IMR-90 (cell line): ENCODE results near the gene ABCA7. TPM values are rescaled to one million over a fixed set of nuclear protein-coding genes. Genes with fewer than 3 reads are reported as not detected.
A peak's percentile ranks its signal among the peaks of the same experiment; 100 is the strongest.

ENCODE experiments used
- ATAC-seq: fragments of 200-7000 bp; cut with Tn5 transposase; 2 replicates; pipeline ENCODE4 v1.9.1; 2020; ENCODE audit warnings: low read depth, mild to moderate bottlenecking, moderate library complexity
- BruUV-seq: library from RNA; stranded (reverse); fragments of 400-500 nt; replicated peaks from 2 replicates; lab custom pipeline; 2021; lab: Mats Ljungman, UMichigan
- CTCF ChIA-PET: fragments of 300-600 bp; formaldehyde crosslinking; extraction: SDS; loops from one replicate; lab custom pipeline; 2021; ENCODE audit warnings: antibody characterized with exemption; lab: Yijun Ruan, JAX
- POLR2A ChIA-PET: fragments of 300-600 bp; sonication (Branson Sonifier 250); formaldehyde crosslinking; loops from one replicate; lab custom pipeline; 2022; ENCODE audit warnings: antibody characterized with exemption; ENCODE audit not compliant: unreplicated experiment; lab: Charles Lee
- DNase-seq: peaks from one replicate; pipeline ENCODE4 v3.0.0; 2013
- H2AFZ ChIP-seq: replicated peaks from 2 replicates; pipeline ENCODE3; 2013; ENCODE audit warnings: low read length, mild to moderate bottlenecking; ENCODE audit not compliant: poor library complexity
- H2AK5ac ChIP-seq: 2 replicates; pipeline ENCODE4 v1.6.1; 2013; ENCODE audit warnings: low read depth, low read length, inconsistent platforms
- H2AK9ac ChIP-seq: replicated peaks from 2 replicates; pipeline ENCODE3; 2013; ENCODE audit warnings: mild to moderate bottlenecking, low read depth, low read length, moderate library complexity; ENCODE audit not compliant: poor library complexity
- H2BK120ac ChIP-seq: 2 replicates; pipeline ENCODE4 v1.6.1; 2013; ENCODE audit warnings: low read depth, low read length, inconsistent platforms
- H2BK15ac ChIP-seq: 3 replicates; pipeline ENCODE4 v1.6.1; 2013; ENCODE audit warnings: low read depth, low read length, inconsistent platforms
- H2BK20ac ChIP-seq: 2 replicates; pipeline ENCODE4 v1.6.1; 2013; ENCODE audit warnings: low read depth, mild to moderate bottlenecking, inconsistent platforms, low read length, moderate library complexity
- H2BK5ac ChIP-seq: 2 replicates; pipeline ENCODE4 v1.6.1; 2013; ENCODE audit warnings: mild to moderate bottlenecking, low read depth, low read length, inconsistent platforms; ENCODE audit not compliant: poor library complexity, severe bottlenecking
- H3K14ac ChIP-seq: replicated peaks from 2 replicates; pipeline ENCODE4 v1.6.1; 2013; ENCODE audit warnings: low read depth, low read length, inconsistent platforms
- H3K18ac ChIP-seq: 2 replicates; pipeline ENCODE4 v1.6.1; 2013; ENCODE audit warnings: low read depth, low read length, control low read depth
- H3K23ac ChIP-seq: 2 replicates; pipeline ENCODE4 v1.6.1; 2013; ENCODE audit warnings: low read depth, low read length, inconsistent platforms
- H3K27ac ChIP-seq: 2 replicates; pipeline ENCODE4 v1.5.1; 2013; ENCODE audit warnings: mild to moderate bottlenecking, control low read depth, low read length; ENCODE audit not compliant: insufficient read depth
- H3K27me3 ChIP-seq: 2 replicates; pipeline ENCODE4 v1.6.1; 2013; ENCODE audit warnings: low read length; ENCODE audit not compliant: control insufficient read depth, insufficient read depth
- H3K36me3 ChIP-seq: 2 replicates; pipeline ENCODE4 v1.6.1; 2013; ENCODE audit warnings: low read length, mixed read lengths; ENCODE audit not compliant: control insufficient read depth, insufficient read depth
- H3K4ac ChIP-seq: 2 replicates; pipeline ENCODE4 v1.6.1; 2013; ENCODE audit warnings: low read depth, low read length, inconsistent platforms
- H3K4me1 ChIP-seq: 2 replicates; pipeline ENCODE4 v1.6.1; 2013; ENCODE audit warnings: low read length, mixed read lengths; ENCODE audit not compliant: control insufficient read depth, insufficient read depth
- H3K4me2 ChIP-seq: 2 replicates; pipeline ENCODE4 v1.6.1; 2013; ENCODE audit warnings: low read depth, mild to moderate bottlenecking, control low read depth, low read length, moderate library complexity
- H3K4me3 ChIP-seq: 2 replicates; pipeline ENCODE4 v1.5.1; 2013; ENCODE audit warnings: low read depth, mild to moderate bottlenecking, control low read depth, low read length, moderate library complexity; ENCODE audit not compliant: insufficient read depth
- H3K56ac ChIP-seq: 2 replicates; pipeline ENCODE4 v1.6.1; 2013; ENCODE audit warnings: low read length, inconsistent platforms; ENCODE audit not compliant: insufficient read depth; ENCODE audit errors: extremely low read depth
- H3K79me1 ChIP-seq, 2 experiments: 2 replicates each; pipeline ENCODE4 v1.6.1; 2013; ENCODE audit warnings: low read length in 2 of 2, inconsistent platforms in 1 of 2, low read depth in 1 of 2
- H3K9ac ChIP-seq: 2 replicates; pipeline ENCODE4 v1.6.1; 2013; ENCODE audit warnings: low read depth, low read length, control low read depth
- H3K9me1 ChIP-seq: 2 replicates; pipeline ENCODE4 v1.6.1; 2013; ENCODE audit warnings: low read length, inconsistent platforms; ENCODE audit not compliant: insufficient read depth
- H3K9me3 ChIP-seq: 2 replicates; pipeline ENCODE4 v1.6.1; 2013; ENCODE audit warnings: low read length; ENCODE audit not compliant: control insufficient read depth, insufficient read depth
- H4K20me1 ChIP-seq: 2 replicates; pipeline ENCODE4 v1.6.1; 2013; ENCODE audit warnings: low read length, inconsistent platforms; ENCODE audit not compliant: insufficient read depth
- H4K5ac ChIP-seq: 2 replicates; pipeline ENCODE4 v1.6.1; 2013; ENCODE audit warnings: mild to moderate bottlenecking, low read depth, low read length, control low read depth
- H4K8ac ChIP-seq, 2 experiments: 2 replicates each; pipeline ENCODE4 v1.6.1; 2013; ENCODE audit warnings: low read depth in 2 of 2, low read length in 2 of 2, control low read depth in 1 of 2, inconsistent platforms in 1 of 2
- H4K91ac ChIP-seq: 2 replicates; pipeline ENCODE4 v1.6.1; 2013; ENCODE audit warnings: low read depth, low read length, inconsistent platforms; ENCODE audit not compliant: insufficient read depth
- BHLHE40 ChIP-seq: fragments of 150-350 bp; IDR thresholded peaks from 2 replicates; pipeline ENCODE4 v1.6.1; 2016; ENCODE audit warnings: mild to moderate bottlenecking, low read depth, low read length
- CEBPB ChIP-seq: IDR thresholded peaks from 2 replicates; pipeline ENCODE4 v1.6.1; 2012; ENCODE audit warnings: low read depth, low read length, improper control_type of control experiment
- CHD1 ChIP-seq: IDR thresholded peaks from 2 replicates; pipeline ENCODE4 v1.6.1; 2012; ENCODE audit warnings: low read depth, low read length, improper control_type of control experiment
- FOS ChIP-seq: fragments of 150-350 bp; IDR thresholded peaks from 2 replicates; pipeline ENCODE4 v1.6.1; 2016; ENCODE audit warnings: low read depth, low read length
- MAFK ChIP-seq: IDR thresholded peaks from 2 replicates; pipeline ENCODE4 v1.6.1; 2012; ENCODE audit warnings: low read depth, low read length, improper control_type of control experiment
- MAZ ChIP-seq: IDR thresholded peaks from 2 replicates; pipeline ENCODE4 v1.6.1; 2012; ENCODE audit warnings: low read depth, mild to moderate bottlenecking, low read length, improper control_type of control experiment, moderate library complexity, borderline replicate concordance
- MXI1 ChIP-seq: IDR thresholded peaks from 2 replicates; pipeline ENCODE4 v1.6.1; 2012; ENCODE audit warnings: low read depth, mild to moderate bottlenecking, low read length, moderate library complexity, borderline replicate concordance
- NFE2L2 ChIP-seq: fragments of 150-350 bp; IDR thresholded peaks from 2 replicates; pipeline ENCODE4 v1.6.1; 2016; ENCODE audit warnings: low read depth, mild to moderate bottlenecking, low read length
- POLR2A ChIP-seq: IDR thresholded peaks from 2 replicates; pipeline ENCODE4 v1.6.1; 2012; ENCODE audit warnings: mild to moderate bottlenecking, low read depth, low read length
- RAD21 ChIP-seq: IDR thresholded peaks from 2 replicates; pipeline ENCODE4 v1.6.1; 2012; ENCODE audit warnings: low read length, improper control_type of control experiment
- RCOR1 ChIP-seq: IDR thresholded peaks from 2 replicates; pipeline ENCODE4 v1.6.1; 2012; ENCODE audit warnings: mild to moderate bottlenecking, low read length, improper control_type of control experiment; ENCODE audit not compliant: insufficient replicate concordance
- RFX5 ChIP-seq: IDR thresholded peaks from 2 replicates; pipeline ENCODE4 v1.8.0; 2012; ENCODE audit warnings: low read depth, mild to moderate bottlenecking, low read length, moderate library complexity
- SMC3 ChIP-seq: fragments of 150-350 bp; IDR thresholded peaks from 2 replicates; pipeline ENCODE4 v1.6.1; 2016; ENCODE audit warnings: low read depth, mild to moderate bottlenecking, antibody characterized with exemption, low read length, moderate library complexity
- WGBS, 2 experiments: methylation state at CpG; one replicate each; pipeline versions ENCODE4 v1.1.5 to v1.1.7; 2013; ENCODE audit warnings: missing lambda C conversion rate in 2 of 2; ENCODE audit not compliant: insufficient read length in 1 of 2; ENCODE audit errors: extremely low coverage in 2 of 2; 5-methylcytosine and 5-hydroxymethylcytosine counted together
- dilution Hi-C: fragments of 300-500 bp; cut with HindIII; formaldehyde crosslinking; loops from one replicate; pipeline ENCODE4 v1.14.3; 2018; ENCODE audit warnings: low sequenced_read_pairs; ENCODE audit not compliant: unreplicated experiment
- in situ Hi-C: fragments of 300-500 bp; cut with MboI; formaldehyde crosslinking; loops from 3 replicates; pipeline ENCODE4 v1.14.3; 2019; ENCODE audit warnings: low sequenced_read_pairs, inconsistent platforms, mixed read lengths
- intact Hi-C: fragments of 100-400 bp; cut with micrococcal nuclease; formaldehyde crosslinking; loops from 2 replicates; pipeline ENCODE4 v1.10.0; 2022
- polyA plus RNA-seq, 3 experiments: library from polyadenylated mRNA; depleted of rRNA; stranded (reverse); fragments of >200 nt; gene quantifications; 2 replicates each; pipeline ENCODE4 v1.2.3, GENCODE V29; 2012; ENCODE audit warnings: low replicate concordance in 1 of 3
- total RNA-seq: library from RNA; depleted of rRNA; stranded (reverse); fragments of >200 nt; gene quantifications from 2 replicates; pipeline ENCODE4 v1.2.3, GENCODE V29; 2012
- TF ChIP-seq, protein P1 (sequence below): fragments of 150-350 bp; IDR thresholded peaks from 2 replicates; pipeline ENCODE4 v1.6.1; 2016; ENCODE audit warnings: low read depth, mild to moderate bottlenecking, low read length, moderate library complexity, borderline replicate concordance
- TF ChIP-seq, protein P2 (sequence below): fragments of 150-350 bp; IDR thresholded peaks from 2 replicates; pipeline ENCODE4 v1.6.1; 2017; ENCODE audit warnings: mild to moderate bottlenecking, antibody characterized with exemption, low read length, low read depth

Gene ABCA7
- total and polyA plus RNA-seq, 2 of the 4 experiments (the other 2 are of a cell fraction): 0.36 to 3.3 TPM

DNA sequence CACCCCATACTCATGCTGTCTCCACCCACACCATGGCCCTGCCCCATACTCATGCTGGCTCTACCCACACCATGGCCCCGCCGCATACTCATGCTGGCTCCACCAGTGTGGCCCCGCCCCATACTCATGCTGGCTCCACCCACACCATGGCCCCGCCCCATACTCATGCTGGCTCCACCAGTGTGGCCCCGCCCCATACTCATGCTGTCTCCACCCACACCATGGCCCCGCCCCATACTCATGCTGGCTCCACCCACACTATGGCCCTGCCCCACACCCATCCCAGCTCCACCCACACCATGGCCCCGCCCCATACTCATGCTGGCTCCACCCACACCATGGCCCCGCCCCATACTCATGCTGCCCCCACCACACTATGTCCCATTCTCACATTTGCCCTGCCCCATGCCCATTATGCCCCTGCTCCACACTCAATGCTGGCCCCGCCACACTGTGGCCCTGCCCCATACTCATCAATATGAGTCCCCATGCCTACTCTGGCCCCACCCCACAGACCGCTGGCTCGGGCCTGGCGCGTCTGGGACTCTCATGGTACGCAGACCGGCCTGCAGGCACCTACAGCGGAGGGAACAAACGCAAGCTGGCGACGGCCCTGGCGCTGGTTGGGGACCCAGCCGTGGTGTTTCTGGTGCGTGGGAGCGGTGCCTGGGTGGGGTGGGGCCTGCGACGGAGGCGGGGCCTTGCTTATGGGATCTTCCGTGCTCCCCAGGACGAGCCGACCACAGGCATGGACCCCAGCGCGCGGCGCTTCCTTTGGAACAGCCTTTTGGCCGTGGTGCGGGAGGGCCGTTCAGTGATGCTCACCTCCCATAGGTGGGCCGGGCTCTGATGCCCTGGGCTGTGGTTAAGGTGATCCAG lies 23.4 kb downstream of the ABCA7 start:
- Histone ChIP-seq H2BK15ac (no peak overlapping the region), H2BK120ac (no peak overlapping the region), H2BK5ac (no peak overlapping the region), H4K8ac (no peak overlapping the region), H4K5ac (no peak overlapping the region), H2BK20ac (no peak overlapping the region), H2AK9ac (peak overlapping the region; percentile 50), H3K9me3 (peaks cover 8% of the 10 kb centered on the region), H3K27me3 (peaks cover 12% of the 10 kb centered on the region), H4K20me1 (0 out of 2 replicates have a peak, but pooled peaks cover 6% of the 10 kb centered on the region), H4K91ac (no peak overlapping the region), H3K79me1 (no peaks in the 10 kb centered on the region), H3K36me3 (no peaks in the 10 kb centered on the region), H3K18ac (no peak overlapping the region), H3K14ac (no peak overlapping the region), H3K23ac (no peak overlapping the region), H3K9ac (no peak overlapping the region), H3K4me1 (peaks cover 3% of the 10 kb centered on the region; the same call in 1 of the 2 replicates), H2AFZ (no peak overlapping the region), H3K4me2 (no peak overlapping the region), H3K9me1 (no peaks in the 10 kb centered on the region), H3K4me3 (no peak overlapping the region), H3K4ac (no peak overlapping the region), H3K27ac (no peak overlapping the region), H3K56ac (no peak overlapping the region), H2AK5ac (no peak overlapping the region)
- WGBS, 2 experiments: 93% methylated on average over 20 of the region's 37 CpGs; no CpG with 5 or more reads in 1 of the 2 experiments
- no TSS peak for BruUV-seq
- dilution Hi-C loops (no loop called here), intact Hi-C loops (no loop called here), in situ Hi-C loops (no loop called here)
- ChIA-PET CTCF (no interaction called here), POLR2A (no interaction called here)
- no peak for DNase-seq
- TF ChIP-seq RFX5 (no peak), CEBPB (no peak), MXI1 (no peak), MAZ (no peak), NFE2L2 (no peak), RCOR1 (no peak), FOS (no peak), SMC3 (no peak), RAD21 (no peak), CHD1 (no peak), BHLHE40 (no peak), MAFK (no peak), POLR2A (no peak)
- TF ChIP-seq, protein P1, sequence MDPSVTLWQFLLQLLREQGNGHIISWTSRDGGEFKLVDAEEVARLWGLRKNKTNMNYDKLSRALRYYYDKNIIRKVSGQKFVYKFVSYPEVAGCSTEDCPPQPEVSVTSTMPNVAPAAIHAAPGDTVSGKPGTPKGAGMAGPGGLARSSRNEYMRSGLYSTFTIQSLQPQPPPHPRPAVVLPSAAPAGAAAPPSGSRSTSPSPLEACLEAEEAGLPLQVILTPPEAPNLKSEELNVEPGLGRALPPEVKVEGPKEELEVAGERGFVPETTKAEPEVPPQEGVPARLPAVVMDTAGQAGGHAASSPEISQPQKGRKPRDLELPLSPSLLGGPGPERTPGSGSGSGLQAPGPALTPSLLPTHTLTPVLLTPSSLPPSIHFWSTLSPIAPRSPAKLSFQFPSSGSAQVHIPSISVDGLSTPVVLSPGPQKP: no peak
- TF ChIP-seq, protein P2, sequence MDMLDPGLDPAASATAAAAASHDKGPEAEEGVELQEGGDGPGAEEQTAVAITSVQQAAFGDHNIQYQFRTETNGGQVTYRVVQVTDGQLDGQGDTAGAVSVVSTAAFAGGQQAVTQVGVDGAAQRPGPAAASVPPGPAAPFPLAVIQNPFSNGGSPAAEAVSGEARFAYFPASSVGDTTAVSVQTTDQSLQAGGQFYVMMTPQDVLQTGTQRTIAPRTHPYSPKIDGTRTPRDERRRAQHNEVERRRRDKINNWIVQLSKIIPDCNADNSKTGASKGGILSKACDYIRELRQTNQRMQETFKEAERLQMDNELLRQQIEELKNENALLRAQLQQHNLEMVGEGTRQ: no peak
- ATAC-seq: no peak
